GM10847 (cell line): ENCODE data around the gene JMY.

ENCODE experiments used
- POLR2A ChIP-seq: IDR thresholded peaks from 2 replicates; pipeline ENCODE4 v1.6.1; 2011; ENCODE audit not compliant: insufficient read length; ENCODE audit errors: extremely low read depth

The JMY gene

GRCh38 chr5:79259383-79259782 lies 23.5 kb downstream of the JMY start:
- no peak for TF ChIP-seq POLR2A

- TF ChIP-seq POLR2A = no peak
Measured at GRCh38 chr5:79259810-79260209, 23.9 kb downstream of the JMY start.

GRCh38 chr5:79261897-79262296 lies 26.0 kb downstream of the JMY start:
- no peak for TF ChIP-seq POLR2A

- TF ChIP-seq POLR2A = no peak
Measured at GRCh38 chr5:79263290-79263689, 27.4 kb downstream of the JMY start.

- no peak for TF ChIP-seq POLR2A
Measured at GRCh38 chr5:79267180-79267579, 31.2 kb downstream of the JMY start.

GRCh38 chr5:79269733-79270166 lies 33.8 kb downstream of the JMY start:
- TF ChIP-seq POLR2A = no peak

- TF ChIP-seq POLR2A = no peak
Measured at GRCh38 chr5:79273341-79273740, 37.4 kb downstream of the JMY start.

- no peak for TF ChIP-seq POLR2A
Measured at GRCh38 chr5:79284846-79285245, 48.9 kb downstream of the JMY start.

GRCh38 chr5:79285285-79285684 lies 49.4 kb downstream of the JMY start:
- TF ChIP-seq POLR2A = no peak

- TF ChIP-seq POLR2A = no peak
Measured at GRCh38 chr5:79285833-79286232, 49.9 kb downstream of the JMY start.

- TF ChIP-seq POLR2A = no peak
Measured at GRCh38 chr5:79287380-79287779, 51.4 kb downstream of the JMY start.

GRCh38 chr5:79287907-79288306 lies 52.0 kb downstream of the JMY start:
- no peak for TF ChIP-seq POLR2A

GRCh38 chr5:79295029-79295428 lies 59.1 kb downstream of the JMY start:
- TF ChIP-seq POLR2A = no peak

- TF ChIP-seq POLR2A = no peak
Measured at GRCh38 chr5:79297661-79298060, 61.7 kb downstream of the JMY start.

GRCh38 chr5:79301046-79301712 lies 65.2 kb downstream of the JMY start:
- no peak for TF ChIP-seq POLR2A

- no peak for TF ChIP-seq POLR2A
Measured at GRCh38 chr5:79302454-79302853, 66.5 kb downstream of the JMY start.

GRCh38 chr5:79305706-79306105 lies 69.8 kb downstream of the JMY start:
- no peak for TF ChIP-seq POLR2A

GRCh38 chr5:79318935-79319614 lies 83.1 kb downstream of the JMY start:
- TF ChIP-seq POLR2A = no peak

GRCh38 chr5:79329453-79329852 lies 93.5 kb downstream of the JMY start:
- no peak for TF ChIP-seq POLR2A
